Tibial nerve (tissue), 4 donors: Measurements from ENCODE around the gene SPINDOC. TPM values are rescaled to one million over a fixed set of nuclear protein-coding genes. Genes with fewer than 3 reads are reported as not detected.
"Not testable (repeated sequence)": the region's sequence is repeated elsewhere in the genome, so short reads cannot be mapped to it uniquely, and the experiment has no call there.

ENCODE experiments used
- DNase-seq, 2 donors: peaks; one replicate each; pipeline ENCODE4 v3.0.0-alpha.2; 2019; ENCODE audit warnings: low spot score in 2 of 2
- H3K27ac ChIP-seq, 4 donors: fragments of 200-600 bp; sonication (generic) in 3 of 4; one replicate each; pipeline ENCODE4 v1.5.1; 2017 to 2019; ENCODE audit warnings: mild to moderate bottlenecking in 1 of 4
- H3K27me3 ChIP-seq, 2 donors: fragments of 200-600 bp; sonication (generic) in 1 of 2; one replicate each; pipeline versions ENCODE4 v1.5.1 to v1.6.0; 2017 to 2019
- H3K36me3 ChIP-seq, 3 donors: fragments of 200-600 bp; sonication (generic); one replicate each; pipeline ENCODE4 v1.5.1; 2018 to 2019
- H3K4me1 ChIP-seq, 4 donors: fragments of 200-600 bp; sonication (generic) in 3 of 4; one replicate each; pipeline ENCODE4 v1.5.1; 2017 to 2019
- H3K4me3 ChIP-seq, 4 donors: fragments of 200-600 bp; sonication (generic) in 3 of 4; one replicate each; pipeline ENCODE4 v1.5.1; 2017 to 2019; ENCODE audit warnings: mild to moderate bottlenecking in 1 of 4, moderate library complexity in 1 of 4
- H3K9me3 ChIP-seq, 4 donors: fragments of 200-600 bp; sonication (generic) in 3 of 4; one replicate each; pipeline ENCODE4 v1.5.1; 2017 to 2019
- EP300 ChIP-seq, 2 donors: sonication (generic); formaldehyde crosslinking; IDR thresholded peaks; one replicate each; pipeline ENCODE4 v1.6.1; 2017; ENCODE audit warnings: antibody characterized with exemption in 2 of 2, mild to moderate bottlenecking in 1 of 2
- POLR2A ChIP-seq, 2 donors: fragments of 450-650 bp; IDR thresholded peaks; one replicate each; pipeline ENCODE4 v1.6.1; 2017; ENCODE audit warnings: antibody characterized with exemption in 2 of 2, mild to moderate bottlenecking in 2 of 2, moderate library complexity in 2 of 2
- WGBS, 2 donors: methylation state at CpG; one replicate each; pipeline ENCODE4 v1.1.5; 2018; 5-methylcytosine and 5-hydroxymethylcytosine counted together
- total RNA-seq, 4 donors: library from RNA; depleted of rRNA; stranded (reverse); fragments of >200 nt; gene quantifications; one replicate each; pipeline ENCODE4 v1.1.0, GENCODE V29; 2016
- TF ChIP-seq, protein P1 (sequence below), 5 experiments: fragments of 200-600 bp in 3 of 5; fragments of 450-650 bp in 2 of 5; sonication (generic) in 3 of 5; IDR thresholded peaks; one replicate each; pipeline ENCODE4 v1.5.1; 2016 to 2019; ENCODE audit warnings: antibody characterized with exemption in 5 of 5, mild to moderate bottlenecking in 3 of 5, moderate library complexity in 2 of 5

Gene SPINDOC
- total RNA-seq, 4 donors from 2014 or later: 5.5 to 14.7 (median 10.0) TPM

DNA sequence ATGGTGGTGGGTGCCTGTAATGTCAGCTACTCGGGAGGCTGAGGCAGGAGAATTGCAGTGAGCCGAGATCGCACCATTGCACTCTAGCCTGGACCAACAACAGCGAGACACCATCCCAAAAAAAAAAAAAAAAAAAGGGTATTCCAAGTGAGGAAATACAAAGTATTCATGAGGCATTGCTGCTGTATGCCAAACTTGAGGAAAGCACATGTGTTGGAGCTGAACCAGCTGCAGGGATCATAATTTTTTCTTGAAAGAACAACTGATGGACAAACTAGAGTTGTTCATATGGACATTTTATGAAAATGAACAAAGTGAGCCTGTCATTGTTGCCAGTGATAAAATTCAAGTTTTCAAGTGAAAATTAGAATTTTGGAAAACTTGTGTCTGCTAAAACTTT is 41.4 kb downstream of the SPINDOC start:
- Histone ChIP-seq H3K27ac (no peak overlapping the region), H3K4me1 (peaks cover 0 to 60% (median 18%) of the 10 kb centered on the region in 4 donors), H3K9me3 (no peaks in the 10 kb centered on the region), H3K27me3 (no peaks in the 10 kb centered on the region), H3K36me3 (peaks cover 0 to 21% (median 0%) of the 10 kb centered on the region in 3 donors), H3K4me3 (no peak overlapping the region)
- DNase-seq: no peak
- 94 to 95% methylated on average over 4 of the region's 4 CpGs for WGBS, 2 donors
- no peak for TF ChIP-seq POLR2A (IDR thresholded peaks at IDR 0.05)
- TF ChIP-seq, protein P1, sequence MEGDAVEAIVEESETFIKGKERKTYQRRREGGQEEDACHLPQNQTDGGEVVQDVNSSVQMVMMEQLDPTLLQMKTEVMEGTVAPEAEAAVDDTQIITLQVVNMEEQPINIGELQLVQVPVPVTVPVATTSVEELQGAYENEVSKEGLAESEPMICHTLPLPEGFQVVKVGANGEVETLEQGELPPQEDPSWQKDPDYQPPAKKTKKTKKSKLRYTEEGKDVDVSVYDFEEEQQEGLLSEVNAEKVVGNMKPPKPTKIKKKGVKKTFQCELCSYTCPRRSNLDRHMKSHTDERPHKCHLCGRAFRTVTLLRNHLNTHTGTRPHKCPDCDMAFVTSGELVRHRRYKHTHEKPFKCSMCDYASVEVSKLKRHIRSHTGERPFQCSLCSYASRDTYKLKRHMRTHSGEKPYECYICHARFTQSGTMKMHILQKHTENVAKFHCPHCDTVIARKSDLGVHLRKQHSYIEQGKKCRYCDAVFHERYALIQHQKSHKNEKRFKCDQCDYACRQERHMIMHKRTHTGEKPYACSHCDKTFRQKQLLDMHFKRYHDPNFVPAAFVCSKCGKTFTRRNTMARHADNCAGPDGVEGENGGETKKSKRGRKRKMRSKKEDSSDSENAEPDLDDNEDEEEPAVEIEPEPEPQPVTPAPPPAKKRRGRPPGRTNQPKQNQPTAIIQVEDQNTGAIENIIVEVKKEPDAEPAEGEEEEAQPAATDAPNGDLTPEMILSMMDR (IDR thresholded peaks at IDR 0.05): no peak
- no peak for TF ChIP-seq EP300 (IDR thresholded peaks at IDR 0.05)

DNA sequence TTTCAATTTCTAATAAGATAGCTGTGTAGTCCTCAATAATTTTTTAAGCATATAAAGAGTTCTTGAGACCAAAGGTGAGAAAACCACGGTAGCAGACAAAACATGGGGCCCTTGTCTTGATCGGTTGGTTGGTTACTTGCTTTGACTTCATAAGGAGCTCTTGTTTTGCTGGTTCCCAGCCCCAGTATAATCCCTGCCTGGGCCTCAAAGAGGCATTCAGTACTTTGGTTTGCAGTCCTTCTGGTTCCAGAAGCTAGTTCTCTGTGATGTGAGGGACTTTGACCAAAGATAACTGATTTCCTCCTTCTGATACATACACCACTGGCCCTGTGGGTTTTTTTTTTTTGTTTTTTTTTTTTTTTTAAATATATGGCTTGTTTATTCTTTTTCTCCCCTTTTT is 42.7 kb downstream of the SPINDOC start:
- Histone ChIP-seq H3K9me3 (no peaks in the 10 kb centered on the region), H3K36me3 (peaks cover 0 to 24% (median 0%) of the 10 kb centered on the region in 3 donors), H3K27ac (peak overlapping the region in 1 of 4 donors; percentile 46), H3K4me1 (peaks cover 0 to 52% (median 14%) of the 10 kb centered on the region in 4 donors), H3K27me3 (no peaks in the 10 kb centered on the region), H3K4me3 (no peak overlapping the region)
- WGBS, 2 donors: 56 to 63% methylated on average over 2 of the region's 2 CpGs
- no peak for DNase-seq
- TF ChIP-seq POLR2A (IDR thresholded peaks at IDR 0.05) (no peak), EP300 (IDR thresholded peaks at IDR 0.05) (no peak)
- TF ChIP-seq, protein P1 (IDR thresholded peaks at IDR 0.05): no peak

DNA sequence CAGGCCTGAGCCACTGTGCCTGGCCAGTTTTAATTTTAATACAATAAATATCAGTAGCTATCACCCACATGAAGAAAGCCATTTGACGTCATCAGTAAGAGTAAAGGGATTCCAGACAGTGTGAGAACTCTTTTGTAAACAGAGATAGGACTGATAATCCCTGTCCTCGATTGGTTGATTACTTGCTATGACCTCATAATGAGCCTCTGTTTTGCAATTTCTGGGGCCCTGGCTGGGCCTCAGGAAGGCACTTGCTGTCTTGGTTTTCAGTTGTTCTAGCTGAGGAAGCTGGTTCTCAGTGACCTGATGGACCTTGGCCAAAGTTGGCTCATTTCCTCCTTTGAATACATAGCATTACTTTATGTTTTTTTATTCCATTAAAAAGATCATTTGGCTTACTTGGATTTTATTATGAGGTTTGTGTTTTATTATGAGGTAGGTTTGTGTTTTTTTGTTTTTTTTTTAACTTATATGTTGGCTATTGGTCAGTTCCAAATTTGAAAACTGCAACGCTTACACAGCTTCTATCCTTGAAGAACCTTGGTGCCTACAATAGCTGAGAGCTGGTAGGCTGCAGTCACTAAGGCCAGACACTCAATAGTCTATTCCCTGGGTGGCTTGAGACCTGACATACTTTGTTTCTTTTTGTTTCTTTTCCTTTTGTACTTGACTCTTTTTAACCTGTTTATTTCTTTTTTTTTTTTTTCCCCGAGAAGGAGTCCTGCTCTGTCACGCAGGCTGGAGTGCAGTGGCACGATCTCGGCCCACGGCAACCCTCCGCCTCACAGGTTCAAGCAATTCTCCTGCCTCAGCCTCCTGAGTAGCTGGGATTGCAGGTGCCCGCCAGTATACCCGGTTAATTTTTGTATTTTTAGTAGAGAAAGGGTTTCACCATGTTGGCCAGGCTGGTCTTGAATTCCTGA is 45.6 kb downstream of the SPINDOC start:
- Histone ChIP-seq H3K27me3 (no peaks in the 10 kb centered on the region), H3K27ac (peak overlapping the region in 2 of 4 donors; percentile 51 to 54), H3K9me3 (no peaks in the 10 kb centered on the region), H3K36me3 (peaks cover 0 to 42% (median 0%) of the 10 kb centered on the region in 3 donors), H3K4me3 (no peak overlapping the region), H3K4me1 (peaks cover 0 to 45% (median 16%) of the 10 kb centered on the region in 4 donors)
- peak in 1 of 2 donors; percentile 62 for DNase-seq
- TF ChIP-seq POLR2A (IDR thresholded peaks at IDR 0.05) (no peak), EP300 (IDR thresholded peaks at IDR 0.05) (peak in 1 of 2 donors; percentile 65)
- TF ChIP-seq, protein P1 (IDR thresholded peaks at IDR 0.05): no peak
- 75 to 81% methylated on average over 11 of the region's 11 CpGs for WGBS, 2 donors

DNA sequence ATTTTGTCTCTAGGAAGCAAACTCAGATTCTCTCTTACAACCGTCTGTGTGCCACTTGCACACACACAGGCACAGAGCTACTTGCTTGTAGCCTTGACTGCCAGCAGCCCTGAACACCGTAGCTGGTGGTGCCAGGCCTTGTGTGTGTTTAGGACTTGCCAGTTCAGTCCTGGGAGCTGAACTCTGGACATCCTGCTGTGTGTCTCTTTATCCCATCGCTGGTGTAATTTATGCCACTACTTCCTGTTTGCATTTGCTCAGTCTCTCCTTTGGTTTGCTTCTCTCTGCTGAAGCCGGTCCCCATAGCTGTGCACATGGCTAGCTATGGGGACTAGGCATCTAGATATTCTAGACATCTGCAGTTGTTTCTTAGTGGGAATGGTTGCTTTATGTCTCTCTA is 49.7 kb downstream of the SPINDOC start:
- Histone ChIP-seq H3K4me1 (peaks cover 0 to 63% (median 26%) of the 10 kb centered on the region in 4 donors), H3K36me3 (peaks cover 0 to 26% (median 0%) of the 10 kb centered on the region in 3 donors), H3K27me3 (no peaks in the 10 kb centered on the region), H3K9me3 (no peaks in the 10 kb centered on the region), H3K27ac (no peak overlapping the region), H3K4me3 (no peak overlapping the region)
- WGBS, 2 donors: 24 to 30% methylated on average over 4 of the region's 4 CpGs
- no peak for DNase-seq
- TF ChIP-seq POLR2A (IDR thresholded peaks at IDR 0.05) (no peak), EP300 (IDR thresholded peaks at IDR 0.05) (no peak)
- TF ChIP-seq, protein P1 (IDR thresholded peaks at IDR 0.05): no peak

DNA sequence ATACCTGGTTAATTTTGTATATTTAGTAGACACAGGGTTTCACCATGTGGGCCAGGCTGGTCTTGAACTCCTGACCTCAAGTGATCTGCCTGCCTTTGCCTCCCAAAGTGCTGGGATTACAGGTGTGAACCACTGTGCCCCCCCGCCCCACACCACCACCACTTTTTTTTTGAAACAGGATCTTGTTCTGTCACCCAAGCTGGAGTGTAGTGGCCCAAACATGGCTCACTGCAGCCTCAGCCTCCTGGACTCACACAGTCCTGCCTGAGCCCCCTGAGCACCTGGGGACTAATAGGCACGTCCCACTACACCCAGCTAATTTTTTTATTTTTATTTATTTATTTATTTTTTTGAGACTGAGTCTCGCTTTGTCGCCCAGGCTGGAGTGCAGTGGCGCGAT is 50.4 kb downstream of the SPINDOC start:
- H3K27me3 ChIP-seq, H3K27ac ChIP-seq, DNase-seq, H3K4me3 ChIP-seq, H3K9me3 ChIP-seq: not testable (repeated sequence)
- peaks cover 0 to 26% (median 0%) of the 10 kb centered on the region in 3 donors for H3K36me3 ChIP-seq
- peaks cover 0 to 63% (median 28%) of the 10 kb centered on the region in 4 donors for H3K4me1 ChIP-seq
- 97% methylated on average over 6 of the region's 6 CpGs for WGBS, 2 donors
